GM04504 (cell line): ENCODE data around the gene WBP4.
"Not testable (repeated sequence)": the region's sequence is repeated elsewhere in the genome, so short reads cannot be mapped to it uniquely, and the experiment has no call there.

Source experiments
- DNase-seq: peaks from one replicate; pipeline ENCODE4 v3.0.0-alpha.2; 2012; ENCODE audit warnings: low read depth

Gene WBP4

GRCh38 chr13:41085961-41086585 lies 24.8 kb downstream of the WBP4 start:
- no peak for DNase-seq

- DNase-seq = not testable (repeated sequence)
Measured at GRCh38 chr13:41095681-41096080, 34.4 kb downstream of the WBP4 start.

DNA sequence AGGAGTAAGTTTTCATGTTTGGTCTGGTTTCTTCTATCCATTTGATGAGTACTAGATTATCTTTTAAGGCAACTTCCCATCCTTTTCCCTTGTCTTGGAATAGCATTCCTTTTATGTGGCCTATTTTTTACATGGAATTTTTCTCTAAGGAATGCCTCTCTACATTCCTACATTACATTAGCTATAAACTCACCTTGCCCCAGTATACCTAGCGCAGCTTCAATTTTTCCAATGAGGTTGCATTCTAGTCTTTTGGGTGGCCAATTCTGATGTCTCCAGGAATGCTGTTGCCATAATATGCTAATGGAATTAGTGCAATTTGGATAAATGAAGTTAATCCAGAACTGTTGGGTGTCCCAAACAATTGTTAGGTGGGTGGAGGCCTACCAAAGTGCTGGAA lies 37.5 kb downstream of the WBP4 start:
- no peak for DNase-seq

GRCh38 chr13:41099986-41100385 lies 38.7 kb downstream of the WBP4 start:
- no peak for DNase-seq

GRCh38 chr13:41107104-41107571 lies 45.8 kb downstream of the WBP4 start:
- no peak for DNase-seq

DNA sequence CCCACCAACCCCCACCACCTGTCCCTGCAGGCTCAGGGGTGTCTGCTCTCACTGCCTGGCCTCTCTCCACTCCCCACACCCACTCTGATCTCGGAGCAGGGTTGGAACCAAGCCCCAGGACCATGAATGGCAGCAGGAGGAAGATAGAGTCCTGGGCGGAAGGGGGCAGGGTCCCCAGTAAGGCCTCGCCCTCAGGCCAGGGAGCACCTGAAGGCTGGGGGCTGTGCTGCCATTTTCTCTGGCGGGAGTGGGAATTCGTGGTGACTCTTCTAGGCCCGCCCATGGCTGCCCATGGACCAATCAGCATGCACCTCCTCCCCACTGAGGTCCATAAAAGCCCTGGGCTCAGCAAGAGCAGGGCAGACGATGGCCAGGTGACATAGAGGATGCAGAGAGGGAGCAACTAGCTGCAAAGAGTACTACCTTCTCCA lies 46.3 kb downstream of the WBP4 start:
- no peak for DNase-seq

DNA sequence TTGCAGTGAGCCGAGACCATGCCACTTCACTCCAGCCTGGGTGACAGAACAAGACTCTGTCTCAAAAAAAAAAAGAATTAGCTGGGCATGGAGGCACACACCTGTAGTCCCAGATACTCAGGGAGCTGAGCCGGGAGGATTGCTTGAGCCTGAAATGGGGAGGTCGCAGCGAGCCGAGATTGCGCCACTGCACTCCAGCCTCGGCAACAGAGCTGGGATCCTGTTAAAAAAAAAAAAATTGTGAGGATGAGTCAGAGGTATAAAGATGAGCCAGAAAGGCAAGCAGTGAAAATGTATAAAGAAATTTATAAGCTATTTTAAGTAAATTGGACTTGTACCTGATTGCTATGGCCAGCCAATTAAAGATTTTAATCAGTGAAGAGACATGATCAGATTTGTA lies 50.1 kb downstream of the WBP4 start:
- DNase-seq = no peak

DNA sequence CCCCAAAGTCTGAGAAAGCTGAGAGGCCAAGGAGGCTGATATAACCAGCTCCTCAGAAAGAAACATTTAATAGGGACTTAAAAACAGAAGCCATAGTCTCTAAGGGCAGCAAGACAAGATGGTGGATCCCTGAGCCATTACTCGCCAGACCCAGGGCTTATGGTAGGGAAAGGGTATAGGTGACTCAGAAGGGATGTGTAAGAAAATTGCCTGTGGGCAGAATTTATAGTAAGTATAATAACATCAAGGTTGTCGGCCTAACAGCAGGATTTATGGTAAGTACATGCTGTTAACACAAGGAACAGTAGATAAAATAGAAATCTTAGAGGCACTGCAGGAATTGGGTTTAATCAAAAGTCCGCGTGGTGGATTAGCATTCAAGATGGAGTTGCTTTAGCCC lies 56.6 kb downstream of the WBP4 start:
- DNase-seq = no peak

GRCh38 chr13:41122838-41123237 lies 61.5 kb downstream of the WBP4 start:
- DNase-seq = no peak

DNA sequence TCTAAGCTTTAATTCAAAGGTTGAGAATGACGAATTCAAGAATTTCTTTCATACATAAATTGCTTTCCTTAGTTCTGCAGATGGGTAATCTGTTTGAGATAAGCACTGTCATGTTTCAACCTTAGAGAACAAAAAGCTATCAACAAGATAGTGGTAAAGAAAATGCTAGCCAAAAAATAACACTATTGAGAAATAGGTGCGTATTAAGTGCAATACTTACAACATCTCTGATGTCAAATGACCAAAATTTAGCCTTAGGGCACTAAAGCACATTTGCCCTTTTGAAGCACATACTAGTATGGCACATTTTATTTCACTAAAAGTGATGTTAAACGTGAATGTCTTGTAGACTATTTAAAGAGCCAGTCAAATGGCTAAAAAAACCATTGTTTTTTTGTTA lies 66.4 kb downstream of the WBP4 start:
- no peak for DNase-seq

- DNase-seq = no peak
Measured at GRCh38 chr13:41130356-41130755, 69.0 kb downstream of the WBP4 start.

DNA sequence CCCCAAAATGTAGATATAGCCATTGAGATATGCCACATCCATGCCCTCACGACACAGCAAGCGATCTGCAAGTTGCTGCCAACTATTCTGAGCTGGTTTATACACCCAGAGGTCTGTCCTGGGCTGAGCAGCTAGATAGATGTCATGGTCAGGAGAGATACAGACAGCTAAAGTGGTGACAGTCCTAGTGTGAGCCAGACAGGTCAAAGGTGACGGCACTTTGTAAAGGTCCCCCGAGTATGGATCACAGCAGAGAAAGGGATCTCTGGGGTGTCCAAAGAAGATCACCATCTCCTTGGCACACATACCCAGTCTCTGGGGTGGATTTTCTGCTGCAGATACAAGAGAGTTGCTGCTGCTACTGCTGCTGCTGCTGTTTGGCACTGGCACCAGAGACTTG lies 69.9 kb downstream of the WBP4 start:
- DNase-seq = not testable (repeated sequence)

DNA sequence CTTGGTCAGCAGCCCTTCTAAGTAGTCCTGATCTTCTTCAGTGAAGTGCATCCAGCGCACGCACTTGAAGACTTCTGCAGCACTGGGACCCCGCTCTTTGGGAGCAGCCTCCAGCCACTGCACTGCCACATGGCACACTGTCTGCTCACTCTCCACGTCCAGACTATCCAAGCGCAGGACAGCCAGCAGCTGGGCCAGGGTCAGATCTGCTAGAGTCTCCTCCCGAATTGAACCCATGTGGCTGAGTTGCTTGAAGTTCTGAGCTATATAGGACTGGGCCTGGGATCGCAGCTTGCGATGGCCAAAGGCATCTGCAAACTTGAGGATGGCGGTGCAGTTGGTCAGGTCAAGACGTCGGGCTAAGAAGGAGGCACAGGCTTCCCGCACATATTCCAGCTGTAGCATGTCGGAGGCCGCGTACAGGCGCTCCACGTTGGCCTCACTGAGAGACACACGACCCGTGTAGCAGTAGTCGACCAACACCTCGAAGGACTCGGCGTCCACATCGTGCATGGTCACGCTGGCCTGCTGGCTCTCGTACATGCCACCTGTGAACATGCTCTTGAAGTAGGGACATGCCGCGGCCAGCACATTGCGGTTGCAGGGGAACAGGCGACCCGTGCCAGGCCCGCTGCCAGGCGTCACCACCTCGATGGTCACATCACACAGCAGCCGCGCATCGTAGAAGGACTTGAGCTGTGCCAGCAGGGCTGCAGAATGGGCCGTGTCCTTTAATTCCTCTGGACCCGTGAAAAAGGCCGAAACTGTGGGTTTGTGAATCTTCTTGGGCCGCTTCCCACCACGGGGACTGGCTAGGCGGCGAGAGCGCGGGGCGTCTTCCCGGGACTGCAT lies 70.6 kb downstream of the WBP4 start:
- DNase-seq = not testable (repeated sequence)

- peak; percentile 98 for DNase-seq
Measured at GRCh38 chr13:41132512-41133152, 71.3 kb downstream of the WBP4 start, which contains the start of gene KBTBD6. TSS of gene KBTBD6 (minus strand) at chr13:41132802. CDS start at chr13:41132511, 291 bp downstream.
